ENCODE measurements around the gene NR3C1.

NR3C1 gene

GRCh38 chr5:143238620-143239019, 164.9 kb downstream of the NR3C1 start:
- TF ChIP-seq, protein P1, sequence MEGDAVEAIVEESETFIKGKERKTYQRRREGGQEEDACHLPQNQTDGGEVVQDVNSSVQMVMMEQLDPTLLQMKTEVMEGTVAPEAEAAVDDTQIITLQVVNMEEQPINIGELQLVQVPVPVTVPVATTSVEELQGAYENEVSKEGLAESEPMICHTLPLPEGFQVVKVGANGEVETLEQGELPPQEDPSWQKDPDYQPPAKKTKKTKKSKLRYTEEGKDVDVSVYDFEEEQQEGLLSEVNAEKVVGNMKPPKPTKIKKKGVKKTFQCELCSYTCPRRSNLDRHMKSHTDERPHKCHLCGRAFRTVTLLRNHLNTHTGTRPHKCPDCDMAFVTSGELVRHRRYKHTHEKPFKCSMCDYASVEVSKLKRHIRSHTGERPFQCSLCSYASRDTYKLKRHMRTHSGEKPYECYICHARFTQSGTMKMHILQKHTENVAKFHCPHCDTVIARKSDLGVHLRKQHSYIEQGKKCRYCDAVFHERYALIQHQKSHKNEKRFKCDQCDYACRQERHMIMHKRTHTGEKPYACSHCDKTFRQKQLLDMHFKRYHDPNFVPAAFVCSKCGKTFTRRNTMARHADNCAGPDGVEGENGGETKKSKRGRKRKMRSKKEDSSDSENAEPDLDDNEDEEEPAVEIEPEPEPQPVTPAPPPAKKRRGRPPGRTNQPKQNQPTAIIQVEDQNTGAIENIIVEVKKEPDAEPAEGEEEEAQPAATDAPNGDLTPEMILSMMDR (conservative IDR thresholded peaks at IDR 0.05; ENCODE audit: control insufficient read depth, insufficient read depth, low read depth, low read length) = no peak
- H3K4me3 ChIP-seq (ENCODE audit: control insufficient read depth, low read depth, low read length) = no peak overlapping the region
- DNase-seq (ENCODE audit: low read depth) = no peak

- no peak overlapping the region for H3K4me3 ChIP-seq (ENCODE audit: control insufficient read depth, low read depth, low read length)
- TF ChIP-seq, protein P1 (conservative IDR thresholded peaks at IDR 0.05; ENCODE audit: control insufficient read depth, insufficient read depth, low read depth, low read length) = no peak
- no peak for DNase-seq (ENCODE audit: low read depth)
Observed at GRCh38 chr5:143237664-143238063, 165.8 kb downstream of the NR3C1 start.

- no peak for DNase-seq (ENCODE audit: low read depth)
- TF ChIP-seq, protein P1 (conservative IDR thresholded peaks at IDR 0.05; ENCODE audit: control insufficient read depth, insufficient read depth, low read depth, low read length) = no peak
- H3K4me3 ChIP-seq (ENCODE audit: control insufficient read depth, low read depth, low read length) = no peak overlapping the region
Observed at GRCh38 chr5:143236682-143237081, 166.8 kb downstream of the NR3C1 start.

DNA sequence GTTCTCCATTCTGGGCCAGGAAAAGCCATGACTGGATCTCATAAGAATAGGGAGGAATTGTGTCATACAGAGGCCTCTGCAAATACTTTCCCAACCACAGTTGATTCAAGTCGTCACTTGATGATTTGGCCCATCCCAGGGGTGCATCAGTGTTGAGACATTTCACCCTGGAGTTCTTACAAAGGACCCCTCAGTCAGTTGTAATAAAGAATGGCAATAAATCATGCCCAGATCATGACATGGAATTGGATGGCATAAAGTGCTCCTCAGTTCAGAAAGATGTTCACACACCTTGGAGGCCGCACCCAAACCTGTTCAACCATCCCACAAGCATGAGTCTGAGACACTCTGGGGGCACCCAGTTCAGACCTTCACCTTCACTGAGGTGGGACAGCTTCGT, 168.1 kb downstream of the NR3C1 start:
- peak; percentile 92 for DNase-seq (ENCODE audit: low read depth)

GRCh38 chr5:143234162-143234842, 169.2 kb downstream of the NR3C1 start:
- no peak for DNase-seq (ENCODE audit: low read depth)
- TF ChIP-seq, protein P1 (conservative IDR thresholded peaks at IDR 0.05; ENCODE audit: control insufficient read depth, insufficient read depth, low read depth, low read length) = no peak
- no peak overlapping the region for H3K4me3 ChIP-seq (ENCODE audit: control insufficient read depth, low read depth, low read length)

More for the DNA sequence above, 168.1 kb downstream of the NR3C1 start:
- H3K4me3 ChIP-seq (ENCODE audit: control insufficient read depth, low read depth, low read length) = no peak overlapping the region
- TF ChIP-seq, protein P1 (conservative IDR thresholded peaks at IDR 0.05; ENCODE audit: control insufficient read depth, insufficient read depth, low read depth, low read length) = no peak

GRCh38 chr5:143233031-143233430, 170.5 kb downstream of the NR3C1 start:
- no peak overlapping the region for H3K4me3 ChIP-seq (ENCODE audit: control insufficient read depth, low read depth, low read length)
- peak; percentile 72 for DNase-seq (ENCODE audit: low read depth)
- TF ChIP-seq, protein P1 (conservative IDR thresholded peaks at IDR 0.05; ENCODE audit: control insufficient read depth, insufficient read depth, low read depth, low read length) = no peak

Data from fibroblast of mammary gland (primary cell).